Measurements from ENCODE around the gene PUM2.

DNA sequence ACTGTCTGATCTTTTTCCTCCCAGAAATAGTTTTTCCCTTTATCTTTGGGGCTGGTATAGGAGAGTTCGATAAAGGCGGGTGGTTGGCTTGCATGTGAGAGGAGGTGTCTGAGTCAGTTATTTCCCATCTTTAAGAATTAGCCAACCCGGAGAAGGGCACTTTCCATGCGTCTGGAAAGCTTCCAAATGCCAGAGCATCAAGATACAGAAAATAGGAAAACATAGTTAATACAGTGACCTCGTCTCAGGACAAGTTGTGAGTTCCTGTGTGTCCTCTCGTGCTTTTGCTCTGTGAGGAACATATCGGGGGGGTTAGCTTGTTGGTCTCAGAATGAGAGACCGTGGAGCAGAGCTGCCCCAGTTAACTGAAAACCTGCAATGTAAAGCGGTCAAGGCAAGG is 18.7 kb upstream of the PUM2 start:
- TF ChIP-seq POLR2AphosphoS5 (IDR thresholded peaks at IDR 0.05; ENCODE audit: borderline replicate concordance, low read depth, low read length): no peak
- TF ChIP-seq EZH2 (IDR thresholded peaks at IDR 0.05): no peak
